Heart left ventricle (tissue), 16 donors: ENCODE measurements around the gene PBX1. TPM values are rescaled to one million over a fixed set of nuclear protein-coding genes. Genes with fewer than 3 reads are reported as not detected.
A peak's percentile ranks its signal among the peaks of the same experiment; 100 is the strongest.

Experiments
- ATAC-seq, 4 donors: fragments of 200-7000 bp; cut with Tn5 transposase; one replicate each; pipeline ENCODE4 v1.9.1; 2020 to 2022; ENCODE audit warnings: moderate library complexity in 4 of 4, mild to moderate bottlenecking in 3 of 4, moderate number of reproducible peaks in 1 of 4
- DNase-seq, 5 donors: peaks; one replicate each; pipeline ENCODE4 v3.0.0-alpha.2; 2020
- H3K27ac ChIP-seq, 12 donors: fragments of 200-600 bp; sonication (generic) in 4 of 12; one replicate each; pipeline versions ENCODE4 v1.5.0 to v1.8.0; 2016 to 2022; ENCODE audit warnings: mild to moderate bottlenecking in 2 of 12
- H3K27me3 ChIP-seq, 9 donors: fragments of 200-600 bp; sonication (generic) in 2 of 9; one replicate each; pipeline versions ENCODE4 v1.5.1 to v1.8.0; 2016 to 2022; ENCODE audit warnings: mild to moderate bottlenecking in 3 of 9
- H3K36me3 ChIP-seq, 9 donors: fragments of 200-600 bp; sonication (generic) in 2 of 9; one replicate each; pipeline versions ENCODE4 v1.5.0 to v1.8.0; 2018 to 2022; ENCODE audit warnings: mild to moderate bottlenecking in 2 of 9
- H3K4me1 ChIP-seq, 12 donors: fragments of 200-600 bp; sonication (generic) in 4 of 12; one replicate each; pipeline versions ENCODE4 v1.5.0 to v1.8.0; 2016 to 2022; ENCODE audit warnings: mild to moderate bottlenecking in 3 of 12
- H3K4me3 ChIP-seq, 12 donors: fragments of 200-600 bp; sonication (generic) in 4 of 12; one replicate each; pipeline versions ENCODE4 v1.5.0 to v1.8.0; 2017 to 2022; ENCODE audit warnings: mild to moderate bottlenecking in 9 of 12, moderate library complexity in 4 of 12
- H3K9me3 ChIP-seq, 12 donors: fragments of 200-600 bp; sonication (generic) in 4 of 12; one replicate each; pipeline versions ENCODE4 v1.5.0 to v1.8.0; 2016 to 2022; ENCODE audit warnings: mild to moderate bottlenecking in 1 of 12
- CTCF ChIP-seq, 12 donors: fragments of 200-600 bp; sonication (generic) in 4 of 12; IDR thresholded peaks; one replicate each; pipeline versions ENCODE4 v1.5.0 to v1.8.0; 2018 to 2022; ENCODE audit warnings: antibody characterized with exemption in 12 of 12, mild to moderate bottlenecking in 5 of 12
- POLR2A ChIP-seq, 2 donors: fragments of 450-650 bp; IDR thresholded peaks; one replicate each; pipeline ENCODE4 v1.6.1; 2017; ENCODE audit warnings: antibody characterized with exemption in 2 of 2, mild to moderate bottlenecking in 2 of 2, moderate library complexity in 2 of 2
- WGBS, 4 donors: extraction: QIAGEN DNeasy Blood & Tissue Kit in 2 of 4; methylation state at CpG; one replicate each; pipeline versions ENCODE4 v1.1.5 to v1.1.7; 2013 to 2018; 5-methylcytosine and 5-hydroxymethylcytosine counted together
- intact Hi-C, 10 donors: fragments of 100-400 bp; cut with DNase I; formaldehyde crosslinking; loops; one replicate each; pipeline versions ENCODE4 v1.11.1 to v1.14.2; 2022
- polyA plus RNA-seq, 2 donors: library from polyadenylated mRNA; stranded (reverse); fragments of 200-250 nt; gene quantifications; one replicate each; pipeline ENCODE4 v1.2.3, GENCODE V29; 2013
- total RNA-seq, 9 donors: library from RNA; depleted of rRNA in 2 of 9; stranded (reverse); fragments of >200 nt in 2 of 9; fragmentation: NEBNext Ultra II Directional in 3 of 9; extraction: Animal tissue kit (Norgen Biotek cat#: 25700) in 3 of 9; gene quantifications; one replicate each; pipeline versions ENCODE4 v1.1.0 to v1.2.4, GENCODE V29; 2016 to 2023
- donor health status: ischemic (EF 13 %, LVEDD 7.1; RV severe dilation, severe dysfunction).
- donor health status: healthy with polysubstance abuse.
- donor health status: DM: no; HTN: yes; CAD: no.
- donor health status: DM: no; HTN: no; CAD: no.
- donor health status: ischemic (EF 25% LVEDD 6.9; RV normal size, moderate dysfunction).
- donor health status: ischemic (EF 25% LVEDD 5.7; RV mildly dilated, moderate dysfunction).
- donor health status: healthy.
- donor health status: DM: yes; HTN: yes; CAD: no.
- donor health status: ischemic (EF 35%, LVEDD 5.7; RV mildly dilated, moderate dysfunction).
- donor health status: nonischemic (EF 11% LVEDD 7.7; RV severe dilation, severe dysfunction).
- donor health status: DM: yes; HTN: yes; CAD: no.
- donor health status: PGD.
- donor health status: ischemic (EF 29% LVEDD 5.4; RV normal size, mild dysfunction).
- donor health status: nonischemic (EF 23%, LVEDD 6.1; RV moderate dilation, normal function).

The PBX1 gene
- total and polyA plus RNA-seq, 11 donors, result 15.2 to 78.2 (median 59.1) TPM

GRCh38 chr1:164670026-164670425 is 111.0 kb downstream of the PBX1 start:
- whole genome bisulfite sequencing, 4 donors, result 98 to 100% (median 100%) methylated on average over 1 of the region's 1 CpG
- ATAC-seq (no peak), DNase-seq (no peak)
- Histone ChIP-seq H3K4me1 (peaks cover 0 to 47% (median 16%) of the 10 kb centered on the region in 12 donors), H3K27me3 (no peaks in the 10 kb centered on the region), H3K4me3 (no peak overlapping the region), H3K36me3 (no peaks in the 10 kb centered on the region), H3K9me3 (peaks cover 0 to 11% (median 0%) of the 10 kb centered on the region in 12 donors), H3K27ac (no peak overlapping the region)
- TF ChIP-seq CTCF (IDR thresholded peaks at IDR 0.05) (no peak), POLR2A (IDR thresholded peaks at IDR 0.05) (no peak)
- intact Hi-C loops, result no loop called here

GRCh38 chr1:164670786-164671185 is 111.8 kb downstream of the PBX1 start:
- peaks cover 0 to 48% (median 16%) of the 10 kb centered on the region in 12 donors for H3K4me1 ChIP-seq
- 81 to 87% (median 85%) methylated on average over 6 of the region's 6 CpGs for WGBS, 4 donors

GRCh38 chr1:164671323-164671965 is 112.5 kb downstream of the PBX1 start:
- no peaks in the 10 kb centered on the region for H3K36me3 ChIP-seq
- TF ChIP-seq POLR2A (IDR thresholded peaks at IDR 0.05) (no peak), CTCF (IDR thresholded peaks at IDR 0.05) (no peak)

More at GRCh38 chr1:164670786-164671185, 111.8 kb downstream of the PBX1 start:
- no peaks in the 10 kb centered on the region for H3K36me3 ChIP-seq
- no peaks in the 10 kb centered on the region for H3K27me3 ChIP-seq
- ATAC-seq, result no peak
- DNase-seq, result no peak
- no peak overlapping the region for H3K27ac ChIP-seq
- no peak for TF ChIP-seq POLR2A (IDR thresholded peaks at IDR 0.05)
- intact Hi-C loops, result no loop called here
- peaks cover 0 to 11% (median 0%) of the 10 kb centered on the region in 12 donors for H3K9me3 ChIP-seq
- no peak overlapping the region for H3K4me3 ChIP-seq

GRCh38 chr1:164671966-164672571 is 113.1 kb downstream of the PBX1 start:
- ATAC-seq, result peak in 1 of 4 donors; percentile 55
- peak overlapping the region in 1 of 12 donors; percentile 19 for H3K27ac ChIP-seq
- H3K4me3 ChIP-seq, result no peak overlapping the region
- WGBS, 4 donors, result 47 to 54% (median 51%) methylated on average over 7 of the region's 7 CpGs
- no peak for TF ChIP-seq CTCF (IDR thresholded peaks at IDR 0.05)
- TF ChIP-seq POLR2A (IDR thresholded peaks at IDR 0.05), result no peak
- H3K27me3 ChIP-seq, result no peaks in the 10 kb centered on the region
- H3K4me1 ChIP-seq, result peaks cover 0 to 43% (median 12%) of the 10 kb centered on the region in 12 donors
- peaks cover 0 to 11% (median 0%) of the 10 kb centered on the region in 12 donors for H3K9me3 ChIP-seq
- DNase-seq, result no peak
- no peaks in the 10 kb centered on the region for H3K36me3 ChIP-seq
- intact Hi-C loops, result no loop called here

More at GRCh38 chr1:164671323-164671965, 112.5 kb downstream of the PBX1 start:
- H3K27me3 ChIP-seq, result no peaks in the 10 kb centered on the region
- intact Hi-C loops, result no loop called here
- 79 to 83% (median 82%) methylated on average over 7 of the region's 7 CpGs for WGBS, 4 donors
- peaks cover 0 to 11% (median 0%) of the 10 kb centered on the region in 12 donors for H3K9me3 ChIP-seq
- no peak overlapping the region for H3K4me3 ChIP-seq
- ATAC-seq (no peak), DNase-seq (no peak)
- peaks cover 0 to 50% (median 14%) of the 10 kb centered on the region in 12 donors for H3K4me1 ChIP-seq
- no peak overlapping the region for H3K27ac ChIP-seq
